NOMO-1 treated with dmso at 0.1 percent for 144 hours (cell line): Measurements from ENCODE around the gene L3MBTL3.
"Not testable (repeated sequence)": the region's sequence is repeated elsewhere in the genome, so short reads cannot be mapped to it uniquely, and the experiment has no call there.

Experiments
- DNase-seq: peaks from one replicate; lab custom pipeline; 2025; ENCODE audit not compliant: unreplicated experiment; lab: John Stamatoyannopoulos, UW

Gene L3MBTL3

DNA sequence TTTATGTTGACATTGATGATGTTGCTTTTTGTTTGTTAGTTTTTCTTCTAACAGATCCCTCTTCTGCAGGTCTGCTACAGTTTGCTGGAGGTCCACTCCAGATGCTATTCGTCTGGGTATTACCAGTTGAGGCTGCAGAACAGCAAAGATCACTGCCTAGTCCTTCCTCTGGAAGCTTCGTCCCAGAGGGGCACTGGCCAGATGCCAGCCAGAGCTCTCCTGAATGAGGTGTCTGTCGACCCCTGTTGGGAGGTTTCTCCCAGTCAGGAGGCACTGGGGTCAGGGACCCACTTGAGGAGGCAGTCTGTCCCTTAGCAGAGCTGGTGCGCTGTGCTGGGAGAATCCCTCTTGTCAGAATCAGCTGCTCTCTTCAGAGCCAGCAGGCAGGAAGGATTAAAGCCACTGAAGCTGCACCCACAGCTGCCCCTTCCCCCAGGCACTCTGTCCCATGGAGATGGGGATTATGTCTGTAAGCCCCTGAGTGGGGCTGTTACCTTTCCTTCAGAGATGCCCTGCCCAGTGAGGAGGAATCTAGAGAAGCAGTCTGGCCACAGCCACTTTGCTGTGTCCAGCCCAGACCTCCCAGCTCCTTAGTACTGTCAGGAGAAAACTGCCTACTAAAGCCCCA is 155.1 kb downstream of the L3MBTL3 start:
- DNase-seq: not testable (repeated sequence)

DNA sequence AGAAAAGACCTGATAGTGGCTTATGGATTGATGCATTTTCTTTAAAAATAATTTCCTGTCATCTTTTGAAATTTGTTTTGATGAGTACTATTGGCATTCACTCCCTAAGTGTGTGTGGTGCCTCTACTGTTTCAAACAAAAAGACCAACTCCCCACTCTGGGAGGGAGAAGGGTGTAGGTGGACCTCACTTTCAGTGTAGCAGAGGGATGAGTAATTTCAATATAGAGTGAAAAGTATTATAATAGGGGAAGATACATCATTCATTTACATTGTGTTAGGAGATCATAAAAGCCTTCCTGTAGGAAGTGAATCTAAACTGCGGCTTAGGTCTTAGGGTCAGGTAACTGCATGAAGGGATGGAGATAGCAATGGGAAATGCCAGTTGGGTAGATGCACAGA is 158.0 kb downstream of the L3MBTL3 start:
- no peak for DNase-seq

DNA sequence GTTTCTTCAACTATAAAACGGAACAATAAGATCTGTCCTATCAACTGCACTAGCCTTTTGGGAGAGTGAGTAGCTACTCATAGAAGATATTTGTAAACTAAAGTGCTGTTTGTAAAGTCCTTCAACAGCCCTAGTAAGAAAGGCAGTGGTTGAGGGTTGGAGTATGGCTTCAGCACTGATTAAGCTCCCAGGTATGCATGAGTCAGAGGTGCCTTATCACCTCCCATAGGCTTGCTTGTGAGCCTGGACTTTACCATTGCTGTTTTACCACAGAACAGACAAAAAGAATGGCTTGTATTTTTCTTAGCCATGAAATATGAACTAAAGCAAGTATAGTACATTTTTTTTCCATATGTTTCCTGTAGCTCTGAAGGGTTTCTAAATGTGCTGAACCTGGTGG is 160.3 kb downstream of the L3MBTL3 start:
- DNase-seq: no peak

DNA sequence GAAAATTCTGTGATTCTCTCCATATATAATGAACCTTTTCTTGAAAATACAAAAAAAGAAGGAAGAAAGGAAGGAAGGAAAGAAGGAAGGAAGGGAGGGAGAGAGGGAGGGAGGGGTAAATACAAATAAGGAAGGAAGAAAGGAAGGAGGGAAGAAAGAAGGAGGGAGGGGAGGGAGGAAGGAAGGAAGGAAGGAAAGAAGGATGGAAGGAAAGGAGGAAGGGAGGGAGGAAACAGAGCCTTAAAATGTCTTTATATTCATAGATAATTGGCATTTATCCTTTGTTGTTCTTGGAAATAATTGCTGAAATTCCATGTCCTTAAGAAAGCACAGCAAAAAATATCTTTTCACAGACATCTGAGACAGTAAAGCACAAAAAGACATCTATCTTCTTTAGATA is 164.1 kb downstream of the L3MBTL3 start:
- no peak for DNase-seq

DNA sequence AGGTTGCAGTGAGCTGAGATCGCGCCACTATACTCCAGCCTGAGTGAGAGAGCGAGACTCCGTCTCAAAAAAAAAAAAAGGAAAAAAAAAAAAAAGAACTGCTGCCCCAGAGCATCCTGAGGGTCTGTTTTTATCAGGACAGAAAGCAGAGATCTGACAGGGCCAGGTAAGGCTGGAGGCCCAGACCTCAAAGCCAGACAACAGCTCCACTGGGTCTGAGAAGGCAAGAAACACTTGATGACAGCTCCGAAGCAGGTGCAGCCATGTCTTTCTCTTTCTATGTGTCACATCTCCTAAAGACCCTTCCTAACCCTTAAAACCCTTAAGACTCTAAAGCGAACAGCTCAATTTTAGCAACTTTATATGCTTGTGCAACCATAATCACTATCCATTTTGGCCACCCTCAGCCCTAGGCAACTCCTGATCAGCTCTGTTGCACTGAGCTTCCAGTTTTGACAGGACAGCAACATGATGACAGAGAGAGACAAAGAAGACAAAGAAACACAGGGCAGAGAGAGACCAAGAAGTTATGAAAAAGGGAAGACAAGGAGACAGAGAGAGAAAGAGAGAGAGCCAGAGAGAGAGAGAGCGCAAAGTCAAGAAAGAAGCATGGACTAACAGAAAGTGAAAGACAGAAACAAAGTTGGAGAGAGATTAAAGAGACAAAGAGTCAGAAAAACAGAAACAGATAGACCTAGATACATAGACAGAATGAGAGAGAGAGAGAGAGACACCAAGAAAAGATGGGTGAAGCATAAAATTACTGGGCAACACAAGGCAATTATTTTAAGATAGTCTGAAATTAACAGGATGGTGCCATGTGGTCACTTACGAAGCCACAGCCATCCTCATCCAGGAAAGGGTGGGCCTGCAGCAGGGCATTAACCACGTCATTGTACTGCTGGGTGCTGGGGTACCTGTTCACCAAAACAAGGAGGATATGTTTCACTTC is 165.2 kb downstream of the L3MBTL3 start:
- DNase-seq: no peak

DNA sequence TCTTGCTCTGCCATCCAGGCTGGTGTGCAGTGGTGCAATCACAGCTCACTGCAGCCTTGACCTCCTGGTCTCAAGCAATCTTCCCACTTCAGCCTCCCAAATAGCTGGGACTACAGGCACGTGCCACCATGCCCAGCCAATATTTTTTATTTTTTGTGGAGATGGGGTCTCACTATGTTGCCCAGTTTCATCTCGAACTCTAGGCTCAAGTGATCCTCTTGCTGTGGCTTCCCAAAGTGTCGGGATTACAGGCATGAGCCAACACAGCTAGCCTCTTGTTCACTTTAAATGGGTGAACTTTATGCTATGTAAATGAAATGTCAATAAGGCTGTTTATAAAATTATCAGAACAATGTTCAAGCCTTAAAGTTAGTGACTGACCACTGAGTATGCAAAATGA is 167.3 kb downstream of the L3MBTL3 start:
- no peak for DNase-seq

DNA sequence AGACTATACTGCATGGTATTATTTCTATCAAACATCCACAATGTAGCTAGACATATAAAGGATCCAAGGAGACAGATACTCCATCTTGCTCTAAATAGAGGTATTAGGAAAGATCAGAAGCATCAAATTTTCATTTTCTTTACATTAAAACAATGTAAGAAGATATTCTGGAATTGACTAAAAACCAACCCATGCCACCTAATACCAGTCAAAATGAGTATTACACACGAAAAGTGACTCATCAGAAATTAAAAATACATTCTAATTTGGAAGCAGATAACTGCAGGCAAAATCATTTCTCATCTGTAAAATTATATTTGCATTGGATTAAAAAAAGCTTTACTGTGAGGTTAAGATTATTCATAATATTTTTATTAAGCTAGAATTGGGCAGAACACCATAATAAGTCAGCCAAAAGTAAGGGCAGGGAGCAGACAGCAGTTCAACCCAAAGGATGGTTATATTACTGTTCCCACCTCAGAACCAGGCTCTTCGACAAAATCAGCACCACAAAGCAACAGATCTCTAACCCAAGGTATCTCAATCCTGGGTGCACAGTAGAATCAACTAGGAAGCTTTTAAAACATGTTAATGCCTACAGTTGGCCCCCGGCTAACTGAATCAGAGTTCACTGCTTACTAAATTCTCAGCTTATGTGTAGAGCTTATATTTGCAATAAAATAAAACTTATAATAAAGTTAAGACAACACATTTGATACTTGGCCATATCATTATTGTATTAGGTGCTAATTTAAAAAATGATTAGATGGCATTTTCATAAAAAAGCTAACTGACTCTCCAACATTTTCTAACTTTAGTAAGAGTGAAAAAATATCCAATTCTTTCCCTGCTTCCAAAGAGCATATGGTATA is 169.2 kb downstream of the L3MBTL3 start:
- DNase-seq: no peak

DNA sequence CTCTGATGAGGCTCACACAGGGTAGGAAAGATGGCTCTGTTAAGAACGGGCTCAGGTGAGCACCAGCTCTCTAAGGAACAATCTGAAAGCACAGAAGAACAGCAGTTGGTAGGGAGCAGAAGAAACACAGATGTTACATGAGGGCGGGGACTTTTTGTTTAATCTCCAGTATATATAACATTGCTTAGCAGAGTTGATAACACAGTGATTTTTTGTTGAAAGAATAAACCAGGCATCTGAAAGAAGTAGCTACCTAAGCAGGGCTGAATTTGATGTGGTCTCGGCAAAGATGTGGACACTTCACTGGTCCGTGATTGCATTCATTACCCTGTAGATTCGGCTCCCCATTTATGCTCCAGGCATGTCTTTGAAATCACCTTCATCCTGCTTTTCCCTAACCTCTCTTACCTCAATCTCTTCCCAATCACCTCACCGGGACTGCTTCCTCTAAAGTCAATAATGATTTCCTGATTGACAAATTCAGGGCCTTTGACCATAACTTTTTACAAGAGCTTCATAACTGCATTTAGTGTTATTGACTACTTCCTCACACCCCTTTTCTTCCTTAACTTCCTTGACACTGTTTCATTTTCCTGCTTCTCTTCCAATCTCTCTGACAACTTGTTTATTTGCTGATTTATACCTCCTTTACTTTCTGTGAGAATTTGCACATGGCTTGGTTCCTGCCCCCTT is 170.0 kb downstream of the L3MBTL3 start:
- DNase-seq: no peak

DNA sequence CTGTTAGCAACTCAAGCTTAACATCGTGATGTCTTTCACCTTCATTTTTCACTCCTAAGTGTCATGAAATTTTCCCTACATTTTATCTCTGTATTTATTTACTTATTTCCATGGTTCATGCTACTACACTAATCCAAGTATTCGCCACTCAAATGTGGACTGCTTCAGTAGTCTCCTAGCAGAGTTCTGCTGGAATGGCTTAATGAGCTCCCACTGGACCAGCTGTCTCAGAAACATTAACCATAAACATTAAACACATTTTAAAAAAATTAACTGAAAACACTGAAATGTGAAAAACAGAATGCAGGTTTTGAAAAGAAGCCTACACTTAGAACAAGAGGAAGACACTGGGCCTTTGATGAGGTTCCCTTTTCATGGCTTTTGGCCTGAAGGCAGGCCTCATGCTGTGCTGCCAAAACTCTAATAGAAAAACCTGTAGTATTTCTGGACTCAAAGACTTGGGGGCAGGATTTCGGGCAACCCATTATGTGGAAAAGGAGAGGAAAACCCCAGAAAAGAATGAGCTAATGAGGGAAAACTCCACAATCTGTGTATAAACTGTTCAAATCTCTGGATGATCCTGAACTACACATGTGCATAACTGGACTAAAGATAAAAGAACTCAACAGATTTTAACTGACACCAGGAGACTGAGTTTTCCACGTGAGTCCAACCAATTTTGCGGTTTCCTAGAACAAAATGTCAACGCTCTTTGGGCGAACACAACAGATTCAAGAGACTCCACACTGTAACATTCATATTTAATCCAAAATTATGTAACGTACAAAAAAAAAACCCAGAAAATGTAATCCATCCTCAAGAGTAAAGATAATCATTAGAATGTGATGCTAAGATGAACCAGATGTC is 171.4 kb downstream of the L3MBTL3 start:
- DNase-seq: no peak
